HL-60 (cell line): ENCODE measurements around the gene CCDC88C.

Source experiments
- DNase-seq, 2 experiments: peaks; one replicate each; pipeline ENCODE4 v3.0.0-alpha.2; 2010 to 2020; ENCODE audit warnings: low read depth in 1 of 2, low spot score in 1 of 2
- H3K27ac ChIP-seq: fragments of 250-450 bp; sonication (Bioruptor Pico); replicated peaks from 2 replicates; pipeline ENCODE4 v1.5.1; 2020; ENCODE audit warnings: mild to moderate bottlenecking, moderate library complexity
- H3K27me3 ChIP-seq: fragments of 250-450 bp; sonication (Bioruptor Pico); 2 replicates; pipeline ENCODE4 v1.5.1; 2021; ENCODE audit warnings: mild to moderate bottlenecking, moderate library complexity; ENCODE audit not compliant: insufficient read depth, poor library complexity, severe bottlenecking
- H3K4me3 ChIP-seq: replicated peaks from 2 replicates; pipeline ENCODE4 v1.5.1; 2011; ENCODE audit warnings: mild to moderate bottlenecking, control low read depth, low read length; ENCODE audit not compliant: insufficient read depth
- GABPA ChIP-seq: IDR thresholded peaks from 2 replicates; pipeline ENCODE4 v1.6.1; 2012; ENCODE audit warnings: low read depth
- POLR2AphosphoS5 ChIP-seq: IDR thresholded peaks from 2 replicates; pipeline ENCODE4 v1.6.1; 2012; ENCODE audit warnings: low read depth
- REST ChIP-seq: IDR thresholded peaks from 2 replicates; pipeline ENCODE4 v1.6.1; 2012; ENCODE audit warnings: low read depth; ENCODE audit not compliant: insufficient replicate concordance
- SPI1 ChIP-seq: IDR thresholded peaks from 2 replicates; pipeline ENCODE4 v1.6.1; 2012; ENCODE audit warnings: low read depth, mild to moderate bottlenecking, borderline replicate concordance
- TF ChIP-seq, protein P1 (sequence below): IDR thresholded peaks from one replicate; pipeline ENCODE4 v1.5.1; 2011; ENCODE audit warnings: low read length, control low read depth, inconsistent platforms; ENCODE audit not compliant: insufficient read depth

CCDC88C gene

GRCh38 chr14:91263329-91263728, 154.3 kb downstream of the CCDC88C start:
- no peak overlapping the region for H3K4me3 ChIP-seq
- DNase-seq: no peak

GRCh38 chr14:91261986-91262549, 155.6 kb downstream of the CCDC88C start:
- DNase-seq: no peak
- TF ChIP-seq GABPA (no peak), REST (no peak), POLR2AphosphoS5 (no peak), SPI1 (no peak)
- TF ChIP-seq, protein P1, sequence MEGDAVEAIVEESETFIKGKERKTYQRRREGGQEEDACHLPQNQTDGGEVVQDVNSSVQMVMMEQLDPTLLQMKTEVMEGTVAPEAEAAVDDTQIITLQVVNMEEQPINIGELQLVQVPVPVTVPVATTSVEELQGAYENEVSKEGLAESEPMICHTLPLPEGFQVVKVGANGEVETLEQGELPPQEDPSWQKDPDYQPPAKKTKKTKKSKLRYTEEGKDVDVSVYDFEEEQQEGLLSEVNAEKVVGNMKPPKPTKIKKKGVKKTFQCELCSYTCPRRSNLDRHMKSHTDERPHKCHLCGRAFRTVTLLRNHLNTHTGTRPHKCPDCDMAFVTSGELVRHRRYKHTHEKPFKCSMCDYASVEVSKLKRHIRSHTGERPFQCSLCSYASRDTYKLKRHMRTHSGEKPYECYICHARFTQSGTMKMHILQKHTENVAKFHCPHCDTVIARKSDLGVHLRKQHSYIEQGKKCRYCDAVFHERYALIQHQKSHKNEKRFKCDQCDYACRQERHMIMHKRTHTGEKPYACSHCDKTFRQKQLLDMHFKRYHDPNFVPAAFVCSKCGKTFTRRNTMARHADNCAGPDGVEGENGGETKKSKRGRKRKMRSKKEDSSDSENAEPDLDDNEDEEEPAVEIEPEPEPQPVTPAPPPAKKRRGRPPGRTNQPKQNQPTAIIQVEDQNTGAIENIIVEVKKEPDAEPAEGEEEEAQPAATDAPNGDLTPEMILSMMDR: no peak

More at GRCh38 chr14:91263329-91263728, 154.3 kb downstream of the CCDC88C start:
- Histone ChIP-seq H3K27me3 (peaks cover 9% of the 10 kb centered on the region), H3K27ac (no peak overlapping the region)
- no peak for TF ChIP-seq POLR2AphosphoS5
- TF ChIP-seq, protein P1: no peak
- TF ChIP-seq SPI1: no peak
- TF ChIP-seq REST: no peak
- no peak for TF ChIP-seq GABPA

GRCh38 chr14:91261115-91261514, 156.5 kb downstream of the CCDC88C start:
- no peak overlapping the region for H3K4me3 ChIP-seq
- peaks cover 9% of the 10 kb centered on the region for H3K27me3 ChIP-seq
- DNase-seq: no peak
- TF ChIP-seq REST: no peak
- TF ChIP-seq SPI1: no peak
- TF ChIP-seq POLR2AphosphoS5: no peak
- no peak for TF ChIP-seq GABPA
- TF ChIP-seq, protein P1: no peak
- no peak overlapping the region for H3K27ac ChIP-seq

More at GRCh38 chr14:91261986-91262549, 155.6 kb downstream of the CCDC88C start:
- H3K4me3 ChIP-seq: no peak overlapping the region
- peaks cover 9% of the 10 kb centered on the region for H3K27me3 ChIP-seq
- no peak overlapping the region for H3K27ac ChIP-seq
